NB4 (cell line): ENCODE measurements around the gene KAZN.

Source experiments
- DNase-seq: peaks from one replicate; pipeline ENCODE4 v3.0.0; 2010; ENCODE audit warnings: low read depth
- H3K4me3 ChIP-seq: one replicate; pipeline ENCODE4 v1.5.1; 2011; ENCODE audit warnings: mild to moderate bottlenecking, low read depth, low read length, moderate library complexity
- CTCF ChIP-seq: IDR thresholded peaks from one replicate; pipeline ENCODE4 v1.5.1; 2012; ENCODE audit warnings: low read depth, low read length
- MAX ChIP-seq: IDR thresholded peaks from 2 replicates; pipeline ENCODE4 v1.6.1; 2011; ENCODE audit warnings: low read depth, low read length
- MYC ChIP-seq: IDR thresholded peaks from 2 replicates; pipeline ENCODE4 v1.6.1; 2011; ENCODE audit warnings: low read depth, low read length
- POLR2A ChIP-seq: IDR thresholded peaks from 2 replicates; pipeline ENCODE4 v1.6.1; 2011; ENCODE audit warnings: mild to moderate bottlenecking; ENCODE audit not compliant: insufficient read length; ENCODE audit errors: extremely low read depth

The KAZN gene

GRCh38 chr1:15099441-15100120 is 501.1 kb downstream of the KAZN start:
- TF ChIP-seq CTCF (no peak), MYC (no peak), MAX (no peak), POLR2A (no peak)
- DNase-seq: no peak
- no peak overlapping the region for H3K4me3 ChIP-seq

GRCh38 chr1:15100121-15100879 is 501.8 kb downstream of the KAZN start:
- peak; percentile 50 for DNase-seq
- no peak overlapping the region for H3K4me3 ChIP-seq
- peak; percentile 91 for TF ChIP-seq CTCF
- no peak for TF ChIP-seq MYC
- TF ChIP-seq MAX: peak; percentile 34; the same call in 1 of the 2 replicates

- DNase-seq: no peak
- TF ChIP-seq MYC: no peak
- TF ChIP-seq POLR2A: no peak
- TF ChIP-seq MAX: no peak
- no peak for TF ChIP-seq CTCF
- no peak overlapping the region for H3K4me3 ChIP-seq
Observed at GRCh38 chr1:15100880-15101760, 502.6 kb downstream of the KAZN start.

GRCh38 chr1:15101801-15102200 is 503.3 kb downstream of the KAZN start:
- H3K4me3 ChIP-seq: no peak overlapping the region
- no peak for TF ChIP-seq POLR2A
- TF ChIP-seq MAX: no peak
- no peak for TF ChIP-seq CTCF
- TF ChIP-seq MYC: no peak
- no peak for DNase-seq

- no peak overlapping the region for H3K4me3 ChIP-seq
- TF ChIP-seq MYC (no peak), CTCF (no peak), POLR2A (no peak), MAX (no peak)
- no peak for DNase-seq
Observed at GRCh38 chr1:15102646-15103045, 504.2 kb downstream of the KAZN start.
